Mesenteric fat pad (tissue), 1 donor: ENCODE measurements around the gene CALCOCO2. TPM values are rescaled to one million over a fixed set of nuclear protein-coding genes. Genes with fewer than 3 reads are reported as not detected.

Experiments used
- DNase-seq: peaks from one replicate; pipeline ENCODE4 v3.0.0-alpha.2; 2020; ENCODE audit warnings: low spot score
- total RNA-seq: library from RNA; stranded (reverse); fragmentation: NEBNext Ultra II Directional; extraction: Animal tissue kit (Norgen Biotek cat#: 25700); gene quantifications from one replicate; pipeline ENCODE4 v1.2.1, GENCODE V29; 2021
- donor health status: DM: yes; HTN: yes; CAD: no.

CALCOCO2 gene
- total RNA-seq, 1 donor from 2014 or later = 168 TPM

DNA sequence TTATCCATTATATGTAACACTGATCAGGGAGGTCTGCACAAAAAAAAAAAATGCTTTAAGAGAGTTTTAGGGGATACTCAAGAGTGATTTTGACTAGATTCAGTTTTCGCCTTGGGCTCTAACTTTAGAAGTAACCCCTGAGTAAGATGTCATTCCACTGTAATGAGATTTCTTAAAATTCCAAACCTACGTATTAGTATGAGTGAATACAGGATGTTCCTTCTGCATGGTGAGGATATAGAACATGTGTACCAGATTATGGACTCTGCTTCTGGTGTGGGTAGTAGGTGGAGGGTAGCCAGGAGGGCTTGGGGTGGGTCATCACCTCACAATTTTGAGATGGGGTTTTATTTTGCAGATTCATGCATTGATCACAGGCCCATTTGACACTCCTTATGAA is 81.6 kb downstream of the CALCOCO2 start:
- DNase-seq = no peak

Other genes with a start within 250 kb of the CALCOCO2 start
- 12.6 TPM for gene HOXB3, start 240.8 kb upstream of the CALCOCO2 start, total RNA-seq
- 2.0 TPM for gene HOXB5, start 237.3 kb upstream of the CALCOCO2 start, total RNA-seq
- 8.9 TPM for gene HOXB6, start 226.0 kb upstream of the CALCOCO2 start, total RNA-seq
- gene HOXB7, start 220.0 kb upstream of the CALCOCO2 start, total RNA-seq = 12.8 TPM
- gene HOXB8, start 215.7 kb upstream of the CALCOCO2 start, total RNA-seq = 2.3 TPM
- gene HOXB9, start 204.7 kb upstream of the CALCOCO2 start, total RNA-seq = 0.58 TPM
- not detected for gene PRAC1, start 108.5 kb upstream of the CALCOCO2 start, total RNA-seq
- not detected for gene PRAC2, start 107.8 kb upstream of the CALCOCO2 start, total RNA-seq
- gene HOXB13, start 102.3 kb upstream of the CALCOCO2 start, total RNA-seq = not detected
- not detected for gene TTLL6, start 13.8 kb upstream of the CALCOCO2 start, total RNA-seq
- gene ATP5MC1, start 61.8 kb downstream of the CALCOCO2 start, total RNA-seq = 51.0 TPM
- gene UBE2Z, start 77.4 kb downstream of the CALCOCO2 start, total RNA-seq = 57.5 TPM
- gene SNF8, start 113.8 kb downstream of the CALCOCO2 start, total RNA-seq = 104 TPM
- gene GIP, start 137.6 kb downstream of the CALCOCO2 start, total RNA-seq = not detected
- gene IGF2BP1, start 166.3 kb downstream of the CALCOCO2 start, total RNA-seq = not detected